Common myeloid progenitor, CD34-positive (primary cell): ENCODE results near the gene MRPL4.
A peak's percentile ranks its signal among the peaks of the same experiment; 100 is the strongest.

Experiments used
- CTCF ChIA-PET: fragments of 350-600 bp; sonication (Branson Sonifier 250); formaldehyde crosslinking; loops from one replicate; lab custom pipeline; 2021; ENCODE audit warnings: antibody characterized with exemption; lab: Charles Lee
- POLR2A ChIA-PET: fragments of 350-600 bp; sonication (Branson Sonifier 250); formaldehyde crosslinking; loops from one replicate; lab custom pipeline; 2021; ENCODE audit warnings: antibody characterized with exemption; lab: Charles Lee
- DNase-seq, 3 donors: peaks; one replicate each; pipeline versions ENCODE4 v3.0.0 to v3.0.0-alpha.2; 2013
- H3K27ac ChIP-seq, 2 experiments: 1 replicate in 1 of 2; 2 replicates in 1 of 2; pipeline ENCODE4 v1.7.0; 2013; ENCODE audit warnings: inconsistent platforms in 2 of 2, low read length in 2 of 2, mild to moderate bottlenecking in 2 of 2, low read depth in 1 of 2, moderate library complexity in 1 of 2; ENCODE audit not compliant: severe bottlenecking in 2 of 2, insufficient read depth in 1 of 2, poor library complexity in 1 of 2
- H3K27me3 ChIP-seq, 5 experiments: replicated peaks in 2 of 5; 1 replicate in 3 of 5; 2 replicates in 2 of 5; pipeline versions ENCODE4 v1.6.1 to v1.7.0; 2013; ENCODE audit warnings: low read length in 4 of 5, mild to moderate bottlenecking in 2 of 5, moderate library complexity in 2 of 5, inconsistent platforms in 1 of 5; ENCODE audit not compliant: insufficient read depth in 5 of 5, control insufficient read depth in 4 of 5
- H3K36me3 ChIP-seq, 4 experiments: 1 replicate in 2 of 4; 2 replicates in 2 of 4; pipeline versions ENCODE4 v1.6.1 to v1.7.0; 2013; ENCODE audit warnings: low read length in 3 of 4, control low read depth in 1 of 4, mild to moderate bottlenecking in 1 of 4; ENCODE audit not compliant: control insufficient read depth in 4 of 4, insufficient read depth in 4 of 4
- H3K4me1 ChIP-seq, 4 experiments: 1 replicate in 3 of 4; 2 replicates in 1 of 4; pipeline versions ENCODE4 v1.6.1 to v1.7.1; 2013; ENCODE audit warnings: low read length in 3 of 4, mild to moderate bottlenecking in 3 of 4, control low read depth in 1 of 4, inconsistent platforms in 1 of 4, moderate library complexity in 1 of 4; ENCODE audit not compliant: control insufficient read depth in 4 of 4, insufficient read depth in 4 of 4; ENCODE audit errors: control extremely low read depth in 1 of 4
- H3K4me3 ChIP-seq, 7 experiments: 1 replicate in 4 of 7; 2 replicates in 3 of 7; pipeline versions ENCODE4 v1.5.1 to v1.7.0; 2013; ENCODE audit warnings: mild to moderate bottlenecking in 7 of 7, low read length in 6 of 7, moderate library complexity in 6 of 7, inconsistent platforms in 2 of 7, low read depth in 2 of 7, control low read depth in 1 of 7; ENCODE audit not compliant: insufficient read depth in 4 of 7, control insufficient read depth in 1 of 7; ENCODE audit errors: extremely low read depth in 1 of 7
- H3K9me3 ChIP-seq, 5 experiments: 1 replicate in 4 of 5; 2 replicates in 1 of 5; pipeline versions ENCODE4 v1.6.1 to v1.7.1; 2013; ENCODE audit warnings: low read length in 4 of 5, mild to moderate bottlenecking in 2 of 5, inconsistent platforms in 1 of 5, low read depth in 1 of 5, moderate library complexity in 1 of 5; ENCODE audit not compliant: control insufficient read depth in 4 of 5, insufficient read depth in 2 of 5; ENCODE audit errors: control extremely low read depth in 1 of 5
- WGBS: methylation state at CpG from one replicate; pipeline ENCODE4 v1.1.5; 2013; ENCODE audit not compliant: insufficient coverage; 5-methylcytosine and 5-hydroxymethylcytosine counted together

Gene MRPL4

DNA sequence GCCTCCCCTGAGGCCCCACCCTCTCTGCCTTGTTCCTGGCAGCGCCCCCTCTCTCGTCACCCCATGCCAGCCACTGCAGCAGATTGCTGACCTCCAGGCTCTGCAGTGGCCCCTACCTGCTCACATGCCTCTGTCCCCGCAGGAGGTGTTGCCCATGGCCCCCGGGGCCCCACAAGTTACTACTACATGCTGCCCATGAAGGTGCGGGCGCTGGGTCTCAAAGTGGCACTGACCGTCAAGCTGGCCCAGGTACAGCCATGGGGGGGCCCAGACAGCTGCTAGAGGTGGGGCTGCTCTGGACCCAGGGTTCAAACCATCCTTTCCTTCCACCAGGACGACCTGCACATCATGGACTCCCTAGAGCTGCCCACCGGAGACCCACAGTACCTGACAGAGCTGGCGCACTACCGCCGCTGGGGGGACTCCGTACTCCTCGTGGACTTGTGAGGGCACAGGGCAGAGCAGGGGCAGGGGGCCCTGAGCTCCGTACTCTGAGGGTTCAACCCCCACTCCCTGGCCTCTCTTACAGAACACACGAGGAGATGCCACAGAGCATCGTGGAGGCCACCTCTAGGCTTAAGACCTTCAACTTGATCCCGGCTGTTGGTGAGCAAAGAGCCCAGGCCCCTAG is 6.2 kb downstream of the MRPL4 start:
- WGBS, result 100% methylated on average over 11 of the region's 18 CpGs
- H3K27ac ChIP-seq, result no peak overlapping the region
- no peaks in the 10 kb centered on the region for H3K27me3 ChIP-seq
- no peak overlapping the region for H3K4me3 ChIP-seq
- peaks cover 4 to 57% (median 40%) of the 10 kb centered on the region in 4 experiments for H3K36me3 ChIP-seq
- POLR2A ChIA-PET, result interaction anchor here (0.9 to 1.1 kb wide), 2 partner anchors 13 to 133 kb away, joined by 3 to 6 read pairs; partner anchors contain the start of gene ICAM1
- DNase-seq, result no peak
- peaks cover 0 to 12% (median 5%) of the 10 kb centered on the region in 4 experiments for H3K4me1 ChIP-seq
- H3K9me3 ChIP-seq, result no peaks in the 10 kb centered on the region
- CTCF ChIA-PET, result interaction anchor here (0.7 to 20.1 kb wide), 16 partner anchors 9 to 154 kb away, joined by 3 to 542 read pairs (median 4); partner anchors contain the start of genes CDC37, ICAM1, RAVER1 and TYK2

DNA sequence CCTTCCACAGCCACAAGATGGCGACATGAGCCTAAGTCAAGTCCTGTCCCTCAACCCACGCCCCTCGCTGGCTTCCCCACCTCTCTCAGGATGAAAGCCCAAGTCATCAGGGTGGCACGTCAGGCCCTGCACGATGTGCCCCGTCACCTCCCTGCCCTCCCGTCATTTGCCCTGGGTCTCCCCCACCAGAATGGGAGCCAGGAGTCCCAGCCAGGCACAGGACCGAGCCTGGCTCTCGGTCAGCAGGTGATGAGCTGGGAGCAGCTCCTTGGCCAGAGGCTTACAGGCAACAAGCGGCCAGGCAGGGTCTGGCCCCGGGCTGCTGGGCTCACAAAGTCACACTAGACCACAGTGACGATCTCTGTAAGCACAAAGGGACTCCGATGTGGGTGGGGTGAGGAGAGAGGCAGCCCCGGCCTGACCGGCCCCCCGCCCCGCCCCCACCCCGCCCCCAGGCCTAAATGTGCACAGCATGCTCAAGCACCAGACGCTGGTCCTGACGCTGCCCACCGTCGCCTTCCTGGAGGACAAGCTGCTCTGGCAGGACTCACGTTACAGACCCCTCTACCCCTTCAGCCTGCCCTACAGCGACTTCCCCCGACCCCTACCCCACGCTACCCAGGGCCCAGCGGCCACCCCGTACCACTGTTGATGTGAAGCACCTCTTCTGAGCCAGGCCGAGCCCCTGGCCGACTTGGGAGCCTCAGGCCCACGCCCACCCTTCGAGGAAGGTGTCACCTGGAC is 7.3 kb downstream of the MRPL4 start:
- Histone ChIP-seq H3K27me3 (no peaks in the 10 kb centered on the region), H3K4me1 (peaks cover 0 to 12% (median 4%) of the 10 kb centered on the region in 4 experiments), H3K4me3 (no peak overlapping the region), H3K27ac (no peak overlapping the region), H3K9me3 (no peaks in the 10 kb centered on the region), H3K36me3 (peaks cover 2 to 50% (median 37%) of the 10 kb centered on the region in 4 experiments)
- peak; percentile 94 to 98 (median 95) for DNase-seq
- ChIA-PET CTCF (interaction anchor here (0.7 to 20.1 kb wide), 23 partner anchors 8 to 328 kb away, joined by 3 to 542 read pairs (median 4); partner anchors contain the start of genes CDC37, ICAM1, ICAM4 and ICAM5), POLR2A (interaction anchor here (0.6 to 1.2 kb wide), 6 partner anchors 11 to 131 kb away, joined by 3 to 6 read pairs (median 4); partner anchors contain the start of gene ICAM1)
- 72% methylated on average over 30 of the region's 32 CpGs for WGBS

DNA sequence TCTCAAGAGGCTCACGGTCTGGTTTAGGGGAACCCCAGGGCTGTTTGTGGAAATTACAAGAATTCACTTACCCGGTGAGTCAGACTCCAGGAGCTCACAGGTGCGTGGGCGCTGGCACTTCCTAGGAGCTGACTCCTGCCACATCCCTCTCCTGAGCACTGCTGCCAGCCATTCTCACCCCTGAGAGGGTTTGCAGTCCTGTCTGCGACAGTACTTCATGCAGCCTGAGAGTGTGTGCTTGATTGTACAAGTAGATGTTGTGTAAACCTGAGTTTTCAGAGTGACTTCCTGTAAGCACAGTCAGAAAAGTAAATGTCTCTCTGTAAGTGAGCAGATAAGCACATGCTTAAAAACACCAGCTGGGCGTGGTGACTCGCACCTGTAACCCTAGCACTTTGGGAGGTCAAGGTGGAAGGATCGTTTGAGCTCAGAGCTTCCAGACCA is 8.1 kb downstream of the MRPL4 start:
- WGBS, result 99% methylated on average over 6 of the region's 8 CpGs
- CTCF ChIA-PET, result interaction anchor here (0.7 to 20.1 kb wide), 17 partner anchors 10 to 329 kb away, joined by 3 to 542 read pairs (median 3); partner anchors contain the start of genes ICAM1, ICAM4, ICAM5 and RAVER1
- Histone ChIP-seq H3K36me3 (peaks cover 0 to 43% (median 30%) of the 10 kb centered on the region in 4 experiments), H3K4me3 (no peak overlapping the region), H3K27ac (no peak overlapping the region), H3K27me3 (no peaks in the 10 kb centered on the region), H3K9me3 (no peaks in the 10 kb centered on the region), H3K4me1 (peaks cover 0 to 12% (median 4%) of the 10 kb centered on the region in 4 experiments)
- DNase-seq, result no peak
- POLR2A ChIA-PET, result interaction anchor here (0.6 to 1.2 kb wide), 3 partner anchors 39 to 131 kb away, joined by 3 to 4 read pairs (median 3); no protein-coding TSS in a partner anchor

DNA sequence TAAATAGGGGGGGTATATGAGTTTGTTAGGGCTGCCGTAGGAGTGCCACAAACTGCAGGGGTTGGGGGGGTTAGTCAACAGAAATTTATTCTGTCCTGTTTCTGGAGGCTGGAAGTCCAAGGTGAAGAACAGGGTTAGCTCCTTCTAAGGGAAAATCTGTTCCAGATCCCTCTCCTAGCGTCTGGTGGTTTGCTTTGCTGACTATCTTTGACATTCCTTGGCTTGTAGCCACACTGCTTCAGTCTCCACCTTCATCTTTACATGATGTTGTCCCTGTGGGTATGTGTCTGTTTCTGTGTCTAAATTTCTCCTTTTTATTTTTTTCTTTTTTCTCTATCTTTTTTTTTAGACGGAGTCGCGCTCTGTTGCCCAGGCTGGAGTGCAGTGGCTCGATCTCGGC is 10.8 kb downstream of the MRPL4 start:
- H3K36me3 ChIP-seq, result peaks cover 0 to 22% (median 14%) of the 10 kb centered on the region in 4 experiments
- 100% methylated on average over 2 of the region's 7 CpGs for whole genome bisulfite sequencing
- no peak overlapping the region for H3K4me3 ChIP-seq
- H3K4me1 ChIP-seq, result peaks cover 0 to 12% (median 4%) of the 10 kb centered on the region in 4 experiments
- ChIA-PET CTCF (interaction anchor here (20.1 kb wide), 1 partner anchor 127 kb away, joined by 542 read pairs; the partner anchor contains the start of gene TYK2), POLR2A (no interaction called here)
- no peak for DNase-seq
- H3K27ac ChIP-seq, result no peak overlapping the region
- no peaks in the 10 kb centered on the region for H3K9me3 ChIP-seq
- no peaks in the 10 kb centered on the region for H3K27me3 ChIP-seq

DNA sequence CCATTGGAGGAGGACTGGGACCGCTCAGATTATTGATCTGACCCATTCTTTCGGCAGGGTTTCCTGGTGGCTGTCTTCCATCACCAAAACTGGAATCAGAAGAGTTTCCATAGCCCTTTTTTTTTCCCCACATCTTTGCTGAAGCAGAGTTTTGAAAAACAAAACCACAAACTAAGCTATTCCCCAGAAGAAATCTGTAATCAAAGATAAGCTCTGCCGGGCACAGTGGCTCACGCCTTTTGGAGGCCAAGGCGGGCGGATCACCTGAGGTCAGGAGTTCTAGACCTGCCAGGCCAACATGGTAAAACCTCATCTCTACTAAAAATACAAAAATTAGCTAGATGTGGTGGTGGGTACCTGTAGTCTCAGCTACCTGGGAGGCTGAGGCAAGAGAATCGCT is 14.7 kb downstream of the MRPL4 start:
- Histone ChIP-seq H3K4me1 (peaks cover 0 to 29% (median 23%) of the 10 kb centered on the region in 4 experiments), H3K27me3 (no peaks in the 10 kb centered on the region), H3K4me3 (no peak overlapping the region), H3K9me3 (no peaks in the 10 kb centered on the region), H3K27ac (no peak overlapping the region), H3K36me3 (no peaks in the 10 kb centered on the region)
- DNase-seq, result no peak
- 88% methylated on average over 2 of the region's 7 CpGs for WGBS
- POLR2A ChIA-PET, result no interaction called here
- CTCF ChIA-PET, result interaction anchor here (0.7 to 20.1 kb wide), 6 partner anchors 8 to 123 kb away, joined by 3 to 542 read pairs (median 3); partner anchors contain the start of gene TYK2

DNA sequence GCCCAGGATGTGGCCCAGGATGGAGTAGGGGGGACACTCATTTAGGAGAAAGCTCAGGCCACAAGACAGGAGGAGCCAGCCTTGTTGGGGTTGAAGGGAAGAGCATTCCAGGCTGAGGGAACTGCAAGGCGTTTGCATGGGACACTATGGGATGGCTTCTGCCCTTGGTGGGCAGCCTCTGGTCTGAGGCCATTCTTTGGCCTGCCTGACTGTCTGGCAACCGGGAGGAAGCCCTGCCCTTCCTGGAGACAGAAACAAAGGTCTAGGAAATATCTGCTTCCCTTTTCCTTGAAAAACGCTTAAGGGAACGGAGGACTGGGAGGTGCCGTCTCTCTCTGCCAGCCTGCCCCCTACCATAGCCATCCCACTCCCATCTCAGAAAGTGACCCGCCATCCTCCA is 16.1 kb downstream of the MRPL4 start:
- Histone ChIP-seq H3K9me3 (no peaks in the 10 kb centered on the region), H3K36me3 (no peaks in the 10 kb centered on the region), H3K27me3 (no peaks in the 10 kb centered on the region), H3K27ac (no peak overlapping the region), H3K4me1 (peaks cover 0 to 35% (median 28%) of the 10 kb centered on the region in 4 experiments), H3K4me3 (no peak overlapping the region)
- CTCF ChIA-PET, result interaction anchor here (0.7 to 20.1 kb wide), 6 partner anchors 8 to 122 kb away, joined by 3 to 542 read pairs (median 22); partner anchors contain the start of gene TYK2
- no peak for DNase-seq
- POLR2A ChIA-PET, result no interaction called here
- WGBS, result 92% methylated on average over 5 of the region's 6 CpGs
